ENCODE results near the gene ZNF695. TPM values are rescaled to one million over a fixed set of nuclear protein-coding genes. Genes with fewer than 3 reads are reported as not detected.

Gene ZNF695
- total and polyA plus RNA-seq, 9 of the 15 experiments (the other 6 are each of a cell fraction or from before 2014, with no cell fraction given): 8.7 to 15.2 (median 10.9) TPM

DNA sequence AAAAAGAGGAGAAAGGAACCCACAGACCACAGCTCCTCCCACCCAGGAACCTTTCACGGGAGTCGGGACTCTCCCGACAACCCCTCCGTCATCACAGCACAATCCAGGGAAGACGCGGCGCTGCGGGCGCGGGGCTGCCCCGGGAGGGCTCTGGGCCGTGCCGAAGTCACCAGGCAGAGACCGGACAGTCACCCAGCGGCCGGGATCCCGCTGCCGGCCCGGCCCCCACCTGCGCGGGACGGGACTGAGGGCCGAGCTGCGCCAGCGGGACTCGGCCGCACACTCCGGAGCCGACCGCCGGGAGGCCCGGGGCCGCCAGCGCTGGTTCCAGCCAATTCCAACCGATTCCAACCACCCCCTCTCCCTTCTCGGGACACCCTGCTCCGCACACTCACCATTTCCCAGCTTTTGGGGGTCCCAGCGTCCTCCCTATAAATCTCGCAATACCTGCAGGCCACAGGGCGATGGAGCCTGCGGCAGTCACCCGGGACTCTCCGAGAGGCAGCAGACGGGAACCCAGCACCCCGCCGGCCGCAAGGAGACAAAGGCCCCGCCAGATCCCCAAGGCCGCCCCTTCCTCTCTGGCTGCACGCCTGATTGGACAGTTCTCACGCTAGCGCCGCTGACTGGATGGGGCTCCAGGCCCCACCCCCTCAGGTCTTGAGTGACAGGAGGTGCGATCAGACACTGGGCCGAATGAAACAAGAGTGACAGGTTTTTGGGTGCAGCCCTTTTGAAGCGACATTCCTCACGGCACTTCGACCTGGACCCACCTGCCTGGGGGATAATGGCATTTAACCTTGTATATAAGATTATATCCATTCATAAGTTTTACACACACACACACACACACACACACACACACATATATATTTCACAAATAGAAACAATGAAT lies at the start of gene ZNF695 (continued):
- TF ChIP-seq, protein P1, sequence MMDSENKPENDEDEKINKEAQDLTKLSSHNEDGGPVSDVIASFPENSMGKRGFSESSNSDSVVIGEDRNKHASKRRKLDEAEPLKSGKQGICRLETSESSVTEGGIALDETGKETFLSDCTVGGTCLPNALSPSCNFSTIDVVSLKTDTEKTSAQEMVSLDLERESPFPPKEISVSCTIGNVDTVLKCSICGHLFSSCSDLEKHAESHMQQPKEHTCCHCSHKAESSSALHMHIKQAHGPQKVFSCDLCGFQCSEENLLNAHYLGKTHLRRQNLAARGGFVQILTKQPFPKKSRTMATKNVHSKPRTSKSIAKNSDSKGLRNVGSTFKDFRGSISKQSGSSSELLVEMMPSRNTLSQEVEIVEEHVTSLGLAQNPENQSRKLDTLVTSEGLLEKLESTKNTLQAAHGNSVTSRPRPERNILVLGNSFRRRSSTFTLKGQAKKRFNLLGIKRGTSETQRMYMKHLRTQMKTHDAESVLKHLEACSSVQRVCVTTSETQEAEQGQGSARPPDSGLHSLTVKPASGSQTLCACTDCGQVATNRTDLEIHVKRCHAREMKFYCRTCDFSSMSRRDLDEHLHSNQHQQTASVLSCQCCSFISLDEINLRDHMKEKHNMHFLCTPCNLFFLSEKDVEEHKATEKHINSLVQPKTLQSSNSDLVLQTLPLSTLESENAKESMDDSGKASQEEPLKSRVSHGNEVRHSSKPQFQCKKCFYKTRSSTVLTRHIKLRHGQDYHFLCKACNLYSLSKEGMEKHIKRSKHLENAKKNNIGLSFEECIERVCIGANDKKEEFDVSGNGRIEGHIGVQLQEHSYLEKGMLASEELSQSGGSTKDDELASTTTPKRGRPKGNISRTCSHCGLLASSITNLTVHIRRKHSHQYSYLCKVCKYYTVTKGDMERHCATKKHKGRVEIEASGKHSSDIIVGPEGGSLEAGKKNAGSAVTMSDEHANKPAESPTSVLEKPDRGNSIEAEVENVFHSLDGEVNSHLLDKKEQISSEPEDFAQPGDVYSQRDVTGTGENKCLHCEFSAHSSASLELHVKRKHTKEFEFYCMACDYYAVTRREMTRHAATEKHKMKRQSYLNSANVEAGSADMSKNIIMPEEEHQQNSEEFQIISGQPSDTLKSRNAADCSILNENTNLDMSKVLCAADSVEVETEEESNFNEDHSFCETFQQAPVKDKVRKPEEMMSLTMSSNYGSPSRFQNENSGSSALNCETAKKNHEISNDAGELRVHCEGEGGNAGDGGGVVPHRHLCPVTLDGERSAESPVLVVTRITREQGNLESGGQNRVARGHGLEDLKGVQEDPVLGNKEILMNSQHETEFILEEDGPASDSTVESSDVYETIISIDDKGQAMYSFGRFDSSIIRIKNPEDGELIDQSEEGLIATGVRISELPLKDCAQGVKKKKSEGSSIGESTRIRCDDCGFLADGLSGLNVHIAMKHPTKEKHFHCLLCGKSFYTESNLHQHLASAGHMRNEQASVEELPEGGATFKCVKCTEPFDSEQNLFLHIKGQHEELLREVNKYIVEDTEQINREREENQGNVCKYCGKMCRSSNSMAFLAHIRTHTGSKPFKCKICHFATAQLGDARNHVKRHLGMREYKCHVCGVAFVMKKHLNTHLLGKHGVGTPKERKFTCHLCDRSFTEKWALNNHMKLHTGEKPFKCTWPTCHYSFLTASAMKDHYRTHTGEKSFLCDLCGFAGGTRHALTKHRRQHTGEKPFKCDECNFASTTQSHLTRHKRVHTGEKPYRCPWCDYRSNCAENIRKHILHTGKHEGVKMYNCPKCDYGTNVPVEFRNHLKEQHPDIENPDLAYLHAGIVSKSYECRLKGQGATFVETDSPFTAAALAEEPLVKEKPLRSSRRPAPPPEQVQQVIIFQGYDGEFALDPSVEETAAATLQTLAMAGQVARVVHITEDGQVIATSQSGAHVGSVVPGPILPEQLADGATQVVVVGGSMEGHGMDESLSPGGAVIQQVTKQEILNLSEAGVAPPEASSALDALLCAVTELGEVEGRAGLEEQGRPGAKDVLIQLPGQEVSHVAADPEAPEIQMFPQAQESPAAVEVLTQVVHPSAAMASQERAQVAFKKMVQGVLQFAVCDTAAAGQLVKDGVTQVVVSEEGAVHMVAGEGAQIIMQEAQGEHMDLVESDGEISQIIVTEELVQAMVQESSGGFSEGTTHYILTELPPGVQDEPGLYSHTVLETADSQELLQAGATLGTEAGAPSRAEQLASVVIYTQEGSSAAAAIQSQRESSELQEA (IDR thresholded peaks at IDR 0.05; ENCODE audit: low read depth): no peak
- TF ChIP-seq PCBP1 (IDR thresholded peaks at IDR 0.05; ENCODE audit: low read depth, low read length, poor library complexity, severe bottlenecking) (peak; percentile 80), RAD51 (IDR thresholded peaks at IDR 0.05; ENCODE audit: borderline replicate concordance, low read depth) (no peak), KDM1A (IDR thresholded peaks at IDR 0.05) (no peak), PTRF (tag; IDR thresholded peaks at IDR 0.05) (no peak), RHOXF2B (CRISPR knock-in tag; conservative IDR thresholded peaks at IDR 0.05) (no peak), TRIM28 (IDR thresholded peaks at IDR 0.05) (no peak), NFE2 (IDR thresholded peaks at IDR 0.05; ENCODE audit: low read depth) (no peak), ZNF431 (CRISPR knock-in tag; IDR thresholded peaks at IDR 0.05) (no peak), SNIP1 (IDR thresholded peaks at IDR 0.05; ENCODE audit: low read depth) (no peak), FOS (IDR thresholded peaks at IDR 0.05; ENCODE audit: extremely low read depth, insufficient read length) (peak; percentile 93)
- TF ChIP-seq, protein P2, sequence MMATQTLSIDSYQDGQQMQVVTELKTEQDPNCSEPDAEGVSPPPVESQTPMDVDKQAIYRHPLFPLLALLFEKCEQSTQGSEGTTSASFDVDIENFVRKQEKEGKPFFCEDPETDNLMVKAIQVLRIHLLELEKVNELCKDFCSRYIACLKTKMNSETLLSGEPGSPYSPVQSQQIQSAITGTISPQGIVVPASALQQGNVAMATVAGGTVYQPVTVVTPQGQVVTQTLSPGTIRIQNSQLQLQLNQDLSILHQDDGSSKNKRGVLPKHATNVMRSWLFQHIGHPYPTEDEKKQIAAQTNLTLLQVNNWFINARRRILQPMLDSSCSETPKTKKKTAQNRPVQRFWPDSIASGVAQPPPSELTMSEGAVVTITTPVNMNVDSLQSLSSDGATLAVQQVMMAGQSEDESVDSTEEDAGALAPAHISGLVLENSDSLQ (IDR thresholded peaks at IDR 0.05): peak; percentile 100
- TF ChIP-seq, protein P3, sequence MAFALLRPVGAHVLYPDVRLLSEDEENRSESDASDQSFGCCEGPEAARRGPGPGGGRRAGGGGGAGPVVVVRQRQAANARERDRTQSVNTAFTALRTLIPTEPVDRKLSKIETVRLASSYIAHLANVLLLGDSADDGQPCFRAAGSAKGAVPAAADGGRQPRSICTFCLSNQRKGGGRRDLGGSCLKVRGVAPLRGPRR (CRISPR knock-in tag; IDR thresholded peaks at IDR 0.05): no peak
- TF ChIP-seq, protein P4, sequence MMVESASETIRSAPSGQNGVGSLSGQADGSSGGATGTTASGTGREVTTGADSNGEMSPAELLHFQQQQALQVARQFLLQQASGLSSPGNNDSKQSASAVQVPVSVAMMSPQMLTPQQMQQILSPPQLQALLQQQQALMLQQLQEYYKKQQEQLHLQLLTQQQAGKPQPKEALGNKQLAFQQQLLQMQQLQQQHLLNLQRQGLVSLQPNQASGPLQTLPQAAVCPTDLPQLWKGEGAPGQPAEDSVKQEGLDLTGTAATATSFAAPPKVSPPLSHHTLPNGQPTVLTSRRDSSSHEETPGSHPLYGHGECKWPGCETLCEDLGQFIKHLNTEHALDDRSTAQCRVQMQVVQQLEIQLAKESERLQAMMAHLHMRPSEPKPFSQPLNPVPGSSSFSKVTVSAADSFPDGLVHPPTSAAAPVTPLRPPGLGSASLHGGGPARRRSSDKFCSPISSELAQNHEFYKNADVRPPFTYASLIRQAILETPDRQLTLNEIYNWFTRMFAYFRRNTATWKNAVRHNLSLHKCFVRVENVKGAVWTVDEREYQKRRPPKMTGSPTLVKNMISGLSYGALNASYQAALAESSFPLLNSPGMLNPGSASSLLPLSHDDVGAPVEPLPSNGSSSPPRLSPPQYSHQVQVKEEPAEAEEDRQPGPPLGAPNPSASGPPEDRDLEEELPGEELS (CRISPR knock-in tag; IDR thresholded peaks at IDR 0.05; ENCODE audit: borderline replicate concordance): 0 out of 2 replicates have a peak, but pooled peaks have one; percentile 18

All from K562 (cell line).